Spinal cord (tissue), 10 donors: Measurements from ENCODE around the gene AARS1. TPM values are rescaled to one million over a fixed set of nuclear protein-coding genes. Genes with fewer than 3 reads are reported as not detected.
"Not testable (repeated sequence)": the region's sequence is repeated elsewhere in the genome, so short reads cannot be mapped to it uniquely, and the experiment has no call there.

Experiments
- DNase-seq, 6 donors: peaks; one replicate each; pipeline versions ENCODE4 v3.0.0 to v3.0.0-alpha.2; 2013 to 2015; ENCODE audit warnings: low spot score in 6 of 6, low read depth in 4 of 6
- H3K27ac ChIP-seq: one replicate; pipeline ENCODE4 v1.5.1; 2013; ENCODE audit warnings: low read depth, low read length, control low read depth
- H3K27me3 ChIP-seq: one replicate; pipeline ENCODE4 v1.6.1; 2013; ENCODE audit warnings: low read length; ENCODE audit not compliant: control insufficient read depth, insufficient read depth
- H3K36me3 ChIP-seq: one replicate; pipeline ENCODE4 v1.6.1; 2013; ENCODE audit warnings: low read length; ENCODE audit not compliant: control insufficient read depth, insufficient read depth
- H3K4me1 ChIP-seq: one replicate; pipeline ENCODE4 v1.6.1; 2013; ENCODE audit warnings: low read length; ENCODE audit not compliant: control insufficient read depth, insufficient read depth
- H3K4me3 ChIP-seq: one replicate; pipeline ENCODE4 v1.5.1; 2013; ENCODE audit warnings: low read depth, low read length, control low read depth
- H3K9me3 ChIP-seq: one replicate; pipeline ENCODE4 v1.6.1; 2013; ENCODE audit warnings: low read length; ENCODE audit not compliant: control insufficient read depth, insufficient read depth
- WGBS: methylation state at CpG from one replicate; pipeline ENCODE4 v1.1.5; 2013; ENCODE audit warnings: missing lambda C conversion rate; ENCODE audit not compliant: insufficient coverage; 5-methylcytosine and 5-hydroxymethylcytosine counted together
- polyA plus RNA-seq, 2 donors: library from polyadenylated mRNA; unstranded; fragments of 120-200 nt; gene quantifications; one replicate each; pipeline ENCODE4 v1.2.1, GENCODE V29; 2013; ENCODE audit not compliant: insufficient read length in 2 of 2
- small RNA-seq: library from RNA; depleted of rRNA; stranded (forward); fragments of <200 nt; gene quantifications from one replicate; pipeline ENCODE3, GENCODE V24; 2014; ENCODE audit warnings: low replicate concordance
- total RNA-seq, 2 donors: library from RNA; depleted of rRNA in 1 of 2; stranded (reverse); fragments of 120-200 nt in 1 of 2; fragments of >200 nt in 1 of 2; gene quantifications; one replicate each; pipeline versions ENCODE4 v1.2.3 to v1.2.4, GENCODE V29; 2013 to 2014
- donor health status: healthy.

AARS1 gene
- total and polyA plus RNA-seq, 4 donors: 75.9 to 109 (median 102) TPM

DNA sequence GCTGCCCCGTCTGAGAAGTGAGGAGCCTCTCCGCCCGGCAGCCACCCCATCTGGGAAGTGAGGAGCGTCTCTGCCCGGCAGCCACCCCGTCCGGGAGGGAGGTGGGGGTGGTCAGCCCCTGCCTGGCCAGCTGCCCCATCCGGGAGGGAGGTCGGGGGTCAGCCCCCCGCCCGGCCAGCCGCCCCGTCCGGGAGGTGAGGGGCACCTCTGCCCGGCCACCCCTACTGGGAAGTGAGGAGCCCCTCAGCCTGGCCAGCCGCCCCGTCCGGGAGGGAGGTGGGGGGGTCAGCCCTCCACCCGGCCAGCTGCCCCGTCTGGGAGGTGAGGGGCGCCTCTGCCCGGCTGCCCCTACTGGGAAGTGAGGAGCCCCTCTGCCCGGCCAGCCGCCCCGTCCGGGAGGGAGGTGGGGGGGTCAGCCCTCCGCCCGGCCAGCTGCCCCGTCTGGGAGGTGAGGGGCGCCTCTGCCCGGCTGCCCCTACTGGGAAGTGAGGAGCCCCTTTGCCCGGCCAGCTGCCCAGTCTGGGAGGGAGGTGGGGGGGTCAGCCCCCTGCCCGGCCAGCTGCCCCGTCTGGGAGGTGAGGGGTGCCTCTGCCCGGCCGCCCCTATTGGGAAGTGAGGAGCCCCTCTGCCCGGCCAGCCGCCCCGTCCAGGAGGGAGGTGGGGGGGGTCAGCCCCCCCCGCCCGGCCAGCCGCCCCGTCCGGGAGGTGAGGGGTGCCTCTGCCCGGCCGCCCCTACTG lies 84.5 kb downstream of the AARS1 start:
- H3K4me3 ChIP-seq, H3K4me1 ChIP-seq, H3K9me3 ChIP-seq, H3K27ac ChIP-seq, DNase-seq, H3K36me3 ChIP-seq, H3K27me3 ChIP-seq: not testable (repeated sequence)
- WGBS: 100% methylated on average over 1 of the region's 46 CpGs

DNA sequence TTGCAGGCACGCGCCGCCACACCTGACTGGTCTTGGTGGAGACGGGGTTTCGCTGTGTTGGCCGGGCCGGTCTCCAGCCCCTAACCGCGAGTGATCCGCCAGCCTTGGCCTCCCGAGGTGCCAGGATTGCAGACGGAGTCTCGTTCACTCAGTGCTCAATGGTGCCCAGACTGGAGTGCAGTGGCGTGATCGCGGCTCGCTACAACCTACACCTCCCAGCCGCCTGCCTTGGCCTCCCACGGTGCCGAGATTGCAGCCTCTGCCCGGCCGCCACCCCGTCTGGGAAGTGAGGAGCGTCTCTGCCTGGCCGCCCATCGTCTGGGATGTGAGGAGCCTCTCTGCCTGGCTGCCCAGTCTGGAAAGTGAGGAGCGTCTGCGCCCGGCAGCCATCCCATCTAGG lies 85.3 kb downstream of the AARS1 start:
- H3K9me3 ChIP-seq, H3K27me3 ChIP-seq, H3K4me3 ChIP-seq, H3K36me3 ChIP-seq, H3K4me1 ChIP-seq, DNase-seq, H3K27ac ChIP-seq: not testable (repeated sequence)
- no CpG with 5 or more reads among the region's 29 CpGs for WGBS

DNA sequence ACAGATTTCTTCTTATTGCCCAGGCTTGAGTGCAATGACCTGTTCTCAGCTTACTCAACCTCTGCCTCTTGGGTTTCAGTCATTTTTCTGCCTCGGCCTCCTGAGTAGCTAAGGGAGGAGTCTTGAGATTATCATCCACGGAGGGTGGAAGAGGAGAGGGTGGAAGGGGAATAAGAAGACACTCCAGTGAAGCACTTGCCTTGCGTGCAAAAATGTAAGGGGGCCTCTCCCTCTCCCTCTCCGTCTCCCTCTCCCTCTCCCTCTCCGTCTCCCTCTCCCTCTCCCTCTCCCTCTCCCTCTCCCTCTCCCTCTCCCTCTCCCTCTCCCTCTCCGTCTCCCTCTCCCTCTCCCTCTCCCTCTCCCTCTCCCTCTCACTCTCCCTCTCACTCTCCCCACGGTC lies 85.8 kb downstream of the AARS1 start:
- H3K4me3 ChIP-seq, DNase-seq, H3K36me3 ChIP-seq, H3K9me3 ChIP-seq, H3K27ac ChIP-seq, H3K27me3 ChIP-seq, H3K4me1 ChIP-seq: not testable (repeated sequence)
- no CpG with 5 or more reads among the region's 7 CpGs for WGBS

Small RNA genes lying within 50 kb of the gene (small RNA-seq; reads per million reads assigned to genes)
- gene AC009060.2 (not detected), gene RN7SL279P (not detected)

Other genes with a start within 250 kb of the AARS1 start
- gene PDPR, start 175.2 kb downstream of the AARS1 start, total RNA-seq: 10 to 100 TPM; 22.0 to 22.3 TPM
- gene PDPR, start 175.2 kb downstream of the AARS1 start, polyA plus RNA-seq: 10 to 100 TPM; 16.1 to 26.1 TPM
- gene CLEC18C, start 115.7 kb downstream of the AARS1 start, total RNA-seq: under 1 TPM; 0.20 to 0.94 TPM
- 1 to 10 TPM in 1 of 2 donors, under 1 TPM in 1; 0.70 to 2.2 TPM for gene CLEC18C, start 115.7 kb downstream of the AARS1 start, polyA plus RNA-seq
- 10 to 100 TPM; 27.3 to 58.0 TPM for gene EXOSC6, start 37.6 kb downstream of the AARS1 start, total RNA-seq
- 10 to 100 TPM; 26.5 to 30.3 TPM for gene EXOSC6, start 37.6 kb downstream of the AARS1 start, polyA plus RNA-seq
- 10 to 100 TPM; 19.6 to 30.1 TPM for gene DDX19B, start 9.7 kb upstream of the AARS1 start, total RNA-seq
- 10 to 100 TPM; 32.1 to 34.4 TPM for gene DDX19B, start 9.7 kb upstream of the AARS1 start, polyA plus RNA-seq
- gene DDX19A, start 57.4 kb upstream of the AARS1 start, total RNA-seq: 10 to 100 TPM; 40.4 to 56.7 TPM
- gene DDX19A, start 57.4 kb upstream of the AARS1 start, polyA plus RNA-seq: 10 to 100 TPM; 42.0 to 58.3 TPM
- gene ST3GAL2, start 149.6 kb upstream of the AARS1 start, total RNA-seq: 10 to 100 TPM; 25.3 to 28.1 TPM
- gene ST3GAL2, start 149.6 kb upstream of the AARS1 start, polyA plus RNA-seq: 10 to 100 TPM; 31.8 to 33.7 TPM
- gene FCSK, start 165.1 kb upstream of the AARS1 start, total RNA-seq: 10 to 100 TPM in 1 of 2 donors, 1 to 10 TPM in 1; 7.3 to 15.9 TPM
- gene FCSK, start 165.1 kb upstream of the AARS1 start, polyA plus RNA-seq: 10 to 100 TPM; 15.5 to 20.4 TPM
- 10 to 100 TPM; 34.6 to 73.2 TPM for gene COG4, start 234.0 kb upstream of the AARS1 start, total RNA-seq
- 10 to 100 TPM; 65.4 to 76.1 TPM for gene COG4, start 234.0 kb upstream of the AARS1 start, polyA plus RNA-seq
- 100 to 1,000 TPM; 111 to 172 TPM for gene SF3B3, start 234.3 kb upstream of the AARS1 start, total RNA-seq
- 100 to 1,000 TPM; 251 to 291 TPM for gene SF3B3, start 234.3 kb upstream of the AARS1 start, polyA plus RNA-seq